ENCODE results near the gene SEMA4B.

- TF ChIP-seq KAT7 (CRISPR knock-in tag; IDR thresholded peaks at IDR 0.05; ENCODE audit: borderline replicate concordance), result no peak
- no peak for TF ChIP-seq CTCF (IDR thresholded peaks at IDR 0.05)
- TF ChIP-seq NR1H2 (CRISPR knock-in tag; IDR thresholded peaks at IDR 0.05), result no peak
- no peak for TF ChIP-seq MYBL2 (CRISPR knock-in tag; IDR thresholded peaks at IDR 0.05)
- no peak for TF ChIP-seq STAT6 (CRISPR knock-in tag; conservative IDR thresholded peaks at IDR 0.05; ENCODE audit: low read depth)
- TF ChIP-seq ZNF416 (CRISPR knock-in tag; IDR thresholded peaks at IDR 0.05), result no peak
- TF ChIP-seq TCF7 (CRISPR knock-in tag; IDR thresholded peaks at IDR 0.05; ENCODE audit: low read depth), result no peak
- no peak for TF ChIP-seq CREB1 (CRISPR knock-in tag; IDR thresholded peaks at IDR 0.05)
- no peak for TF ChIP-seq ZNF425 (CRISPR knock-in tag; conservative IDR thresholded peaks at IDR 0.05)
Measured at GRCh38 chr15:90225504-90226234, 24.5 kb downstream of the SEMA4B start.

Measured in WTC11 (cell line).